Fibroblast of lung (primary cell): ENCODE measurements around the gene OR2M3.

Experiments used
- EZH2 ChIP-seq: IDR thresholded peaks from 2 replicates; pipeline ENCODE4 v1.5.1; 2012; ENCODE audit warnings: low read length, control low read depth, mild to moderate bottlenecking; ENCODE audit errors: missing control alignments
- TF ChIP-seq, protein P1 (sequence below), 2 donors: IDR thresholded peaks in 1 of 2; conservative IDR thresholded peaks in 1 of 2; 1 replicate in 1 of 2; 2 replicates in 1 of 2; pipeline ENCODE4 v1.5.1; 2011 to 2012; ENCODE audit warnings: low read length in 2 of 2, control low read depth in 1 of 2, inconsistent platforms in 1 of 2, low read depth in 1 of 2, mild to moderate bottlenecking in 1 of 2

DNA sequence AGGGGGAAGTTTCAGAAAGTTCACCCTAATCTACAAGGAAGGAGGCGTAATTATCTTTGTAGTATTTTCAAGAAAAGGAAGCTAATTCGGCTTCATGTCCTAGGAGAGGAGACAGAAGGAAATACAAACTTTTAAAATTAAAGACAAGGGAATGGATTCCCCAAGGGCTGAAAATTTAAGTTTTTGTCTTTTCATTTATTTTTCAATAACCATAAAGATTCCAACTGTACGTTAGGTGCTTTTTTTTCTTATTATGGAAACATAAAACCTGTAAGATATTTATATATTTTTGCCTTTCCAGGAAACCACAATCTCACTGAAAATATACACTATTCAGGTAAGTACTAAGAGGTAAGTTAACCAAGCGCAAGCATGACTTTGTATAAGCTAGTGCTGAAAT, at the start of gene OR2M3:
- TF ChIP-seq, protein P1, sequence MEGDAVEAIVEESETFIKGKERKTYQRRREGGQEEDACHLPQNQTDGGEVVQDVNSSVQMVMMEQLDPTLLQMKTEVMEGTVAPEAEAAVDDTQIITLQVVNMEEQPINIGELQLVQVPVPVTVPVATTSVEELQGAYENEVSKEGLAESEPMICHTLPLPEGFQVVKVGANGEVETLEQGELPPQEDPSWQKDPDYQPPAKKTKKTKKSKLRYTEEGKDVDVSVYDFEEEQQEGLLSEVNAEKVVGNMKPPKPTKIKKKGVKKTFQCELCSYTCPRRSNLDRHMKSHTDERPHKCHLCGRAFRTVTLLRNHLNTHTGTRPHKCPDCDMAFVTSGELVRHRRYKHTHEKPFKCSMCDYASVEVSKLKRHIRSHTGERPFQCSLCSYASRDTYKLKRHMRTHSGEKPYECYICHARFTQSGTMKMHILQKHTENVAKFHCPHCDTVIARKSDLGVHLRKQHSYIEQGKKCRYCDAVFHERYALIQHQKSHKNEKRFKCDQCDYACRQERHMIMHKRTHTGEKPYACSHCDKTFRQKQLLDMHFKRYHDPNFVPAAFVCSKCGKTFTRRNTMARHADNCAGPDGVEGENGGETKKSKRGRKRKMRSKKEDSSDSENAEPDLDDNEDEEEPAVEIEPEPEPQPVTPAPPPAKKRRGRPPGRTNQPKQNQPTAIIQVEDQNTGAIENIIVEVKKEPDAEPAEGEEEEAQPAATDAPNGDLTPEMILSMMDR (conservative IDR thresholded peaks at IDR 0.05 in 1 of 2, IDR thresholded peaks at IDR 0.05 in 1 of 2; ENCODE audit: low read depth in 1 of 2, low read length in 2 of 2) = no peak
- TF ChIP-seq EZH2 = no peak
